Measurements from ENCODE around the gene U2AF2. TPM values are rescaled to one million over a fixed set of nuclear protein-coding genes. Genes with fewer than 3 reads are reported as not detected.

The U2AF2 gene
- total RNA-seq, 1 experiment from 2014 or later = 321 TPM

- no peak overlapping the region for H3K23ac ChIP-seq (ENCODE audit: insufficient read length, low read depth, low read length)
- H4K91ac ChIP-seq (ENCODE audit: insufficient read length, low read depth, low read length) = no peak overlapping the region
- no peaks in the 10 kb centered on the region for H3K23me2 ChIP-seq (ENCODE audit: insufficient read length, low read depth, low read length, poor library complexity, severe bottlenecking)
- H2AFZ ChIP-seq (ENCODE audit: low read length) = no peak overlapping the region
- no peaks in the 10 kb centered on the region for H3K9me3 ChIP-seq (ENCODE audit: control insufficient read depth, low read depth, low read length)
- no peak overlapping the region for H2BK120ac ChIP-seq (ENCODE audit: low read depth, low read length, poor library complexity, severe bottlenecking)
- Mint-ChIP-seq H3K27me3 (ENCODE audit: low read depth) (peaks cover 1% of the 10 kb centered on the region; the same call in 1 of the 2 replicates), H3K27ac (no peak overlapping the region), H3K4me1 (no peaks in the 10 kb centered on the region), H3K4me3 (no peak overlapping the region; a peak in 1 of 5 replicates), H3K9me3 (peaks cover 0 to 9% of the 10 kb centered on the region in 2 experiments; a peak in 3 of 5 replicates), H3K36me3 (ENCODE audit: insufficient read depth in 1 of 3, low read depth in 3 of 3) (peaks cover 33 to 66% (median 65%) of the 10 kb centered on the region in 3 experiments)
- no peak overlapping the region for H3K18ac ChIP-seq (ENCODE audit: insufficient read length, low read depth, low read length)
- no peak overlapping the region for H3K4ac ChIP-seq (ENCODE audit: low read depth, low read length)
- no peak for TF ChIP-seq CTCF (conservative IDR thresholded peaks at IDR 0.05)
- H2BK12ac ChIP-seq (ENCODE audit: insufficient read length, low read depth, low read length) = no peak overlapping the region
- no peak overlapping the region for H3K14ac ChIP-seq (ENCODE audit: insufficient read depth, low read length)
- H3K9ac ChIP-seq (ENCODE audit: extremely low read depth, insufficient read length, low read length) = no peak overlapping the region
- no peak overlapping the region for H4K8ac ChIP-seq (replicated peaks; ENCODE audit: insufficient read length, low read depth, low read length)
- H2BK20ac ChIP-seq (ENCODE audit: low read depth, low read length, poor library complexity, severe bottlenecking) = no peak overlapping the region
- H3K79me2 ChIP-seq (ENCODE audit: insufficient read depth, low read length) = no peaks in the 10 kb centered on the region
- no peaks in the 10 kb centered on the region for H3K79me1 ChIP-seq (ENCODE audit: insufficient read depth, low read depth, low read length, poor library complexity, severe bottlenecking)
- no peak overlapping the region for H3K27ac ChIP-seq (ENCODE audit: insufficient read length, low read depth, low read length)
- no peak overlapping the region for H4K5ac ChIP-seq (ENCODE audit: insufficient read length, low read depth, low read length)
- no peak overlapping the region for H2BK15ac ChIP-seq (ENCODE audit: low read depth, low read length)
- no peak overlapping the region for H2AK5ac ChIP-seq (ENCODE audit: insufficient read length, low read length)
- no peak overlapping the region for H3K4me2 ChIP-seq (ENCODE audit: insufficient read depth, insufficient read length, low read length)
- H3K4me1 ChIP-seq (ENCODE audit: insufficient read depth, low read length) = no peaks in the 10 kb centered on the region
- H3T11ph ChIP-seq (ENCODE audit: low read length) = no peak overlapping the region
- H3K56ac ChIP-seq (ENCODE audit: insufficient read length, low read depth, low read length) = no peak overlapping the region
- no CpG with 5 or more reads among the region's 12 CpGs for WGBS (ENCODE audit: extremely low coverage, insufficient read length, low lambda C conversion rate)
- H3K27me3 ChIP-seq (ENCODE audit: insufficient read depth, low read length) = no peaks in the 10 kb centered on the region
- H2BK5ac ChIP-seq (ENCODE audit: insufficient read length, low read length) = no peak overlapping the region
- no peak for DNase-seq
- H4K20me1 ChIP-seq (ENCODE audit: control insufficient read depth, insufficient read depth, insufficient read length) = no peaks in the 10 kb centered on the region
These were observed 42.2 kb downstream of the U2AF2 start for GRCh38 chr19:55697069-55697440.
